Suprapubic skin (tissue), 4 donors: ENCODE results near the gene TBC1D22A. TPM values are rescaled to one million over a fixed set of nuclear protein-coding genes. Genes with fewer than 3 reads are reported as not detected.

Experiments used
- DNase-seq, 2 donors: peaks; one replicate each; pipeline ENCODE4 v3.0.0-alpha.2; 2019; ENCODE audit warnings: low spot score in 2 of 2
- H3K27ac ChIP-seq: fragments of 200-600 bp; sonication (generic); one replicate; pipeline ENCODE4 v1.5.1; 2019
- H3K27me3 ChIP-seq: fragments of 200-600 bp; sonication (generic); one replicate; pipeline ENCODE4 v1.5.1; 2019
- H3K36me3 ChIP-seq: fragments of 200-600 bp; sonication (generic); one replicate; pipeline ENCODE4 v1.5.1; 2019
- H3K4me1 ChIP-seq: fragments of 200-600 bp; sonication (generic); one replicate; pipeline ENCODE4 v1.5.1; 2019
- H3K4me3 ChIP-seq: fragments of 200-600 bp; sonication (generic); one replicate; pipeline ENCODE4 v1.5.1; 2019; ENCODE audit warnings: mild to moderate bottlenecking
- H3K9me3 ChIP-seq: fragments of 200-600 bp; sonication (generic); one replicate; pipeline ENCODE4 v1.5.1; 2019
- EP300 ChIP-seq: sonication (generic); formaldehyde crosslinking; IDR thresholded peaks from one replicate; pipeline ENCODE4 v1.6.1; 2017; ENCODE audit warnings: antibody characterized with exemption
- POLR2A ChIP-seq, 2 donors: fragments of 450-650 bp; IDR thresholded peaks; one replicate each; pipeline ENCODE4 v1.6.1; 2017; ENCODE audit warnings: antibody characterized with exemption in 2 of 2, mild to moderate bottlenecking in 2 of 2, moderate library complexity in 2 of 2
- POLR2AphosphoS5 ChIP-seq, 3 donors: sonication (generic); formaldehyde crosslinking; IDR thresholded peaks; one replicate each; pipeline ENCODE4 v1.6.1; 2017; ENCODE audit warnings: antibody characterized with exemption in 3 of 3
- WGBS: methylation state at CpG from one replicate; pipeline ENCODE4 v1.1.5; 2018; 5-methylcytosine and 5-hydroxymethylcytosine counted together
- total RNA-seq, 4 donors: library from RNA; depleted of rRNA; stranded (reverse); fragments of >200 nt; gene quantifications; one replicate each; pipeline ENCODE4 v1.1.0, GENCODE V29; 2016
- TF ChIP-seq, protein P1 (sequence below), 2 donors: fragments of 200-600 bp in 1 of 2; fragments of 450-650 bp in 1 of 2; sonication (generic) in 1 of 2; IDR thresholded peaks; one replicate each; pipeline ENCODE4 v1.5.1; 2016 to 2019; ENCODE audit warnings: antibody characterized with exemption in 2 of 2, mild to moderate bottlenecking in 1 of 2, moderate library complexity in 1 of 2

Gene TBC1D22A
- total RNA-seq, 4 donors from 2014 or later = 24.8 to 43.2 (median 35.4) TPM

DNA sequence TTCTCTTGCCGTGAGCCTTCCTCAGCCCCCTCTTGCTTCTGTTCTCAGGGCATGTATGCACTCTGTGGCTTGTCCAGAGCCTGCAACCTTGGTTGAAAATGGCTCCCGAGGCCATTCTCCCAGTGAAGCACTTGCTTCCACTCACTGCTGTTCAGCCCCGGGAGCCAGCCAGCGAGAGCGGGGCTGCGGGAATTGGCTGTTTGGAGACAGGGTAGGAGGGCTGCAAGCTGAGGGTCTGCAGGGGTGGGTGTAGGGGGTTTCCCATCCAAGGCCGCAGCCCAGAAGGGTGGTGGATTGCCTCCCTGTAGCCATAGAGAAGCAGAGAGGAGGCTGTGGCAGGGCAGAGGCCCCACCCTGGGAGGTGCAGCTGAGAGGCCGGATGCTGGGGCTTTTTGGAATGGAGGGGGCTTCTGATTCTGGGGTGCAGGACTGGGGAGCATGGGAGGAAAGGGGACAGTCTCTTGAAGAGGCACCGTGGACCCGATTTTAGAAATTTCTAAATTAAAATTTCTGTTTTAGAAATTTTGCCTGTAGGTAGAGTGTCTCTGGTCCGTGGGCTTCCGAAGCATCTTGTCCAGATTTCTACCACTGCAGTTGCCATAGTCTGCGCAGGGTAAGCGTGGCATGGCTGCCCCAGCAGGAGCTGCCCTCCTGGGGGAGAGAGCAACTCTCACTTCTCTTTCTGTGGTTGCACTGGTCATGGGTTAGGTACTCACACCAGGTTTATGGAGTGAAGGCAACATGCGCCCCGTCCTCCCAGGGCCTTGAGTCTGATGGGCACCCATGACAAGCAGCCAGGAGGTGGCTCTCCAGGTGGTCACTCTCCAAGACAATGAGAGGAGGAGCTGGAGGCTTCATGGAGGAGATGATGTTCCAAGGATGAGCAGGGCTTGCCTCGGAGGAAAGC, 100.2 kb downstream of the TBC1D22A start:
- H3K9me3 ChIP-seq = no peaks in the 10 kb centered on the region
- no peak for TF ChIP-seq POLR2AphosphoS5 (IDR thresholded peaks at IDR 0.05)
- TF ChIP-seq, protein P1, sequence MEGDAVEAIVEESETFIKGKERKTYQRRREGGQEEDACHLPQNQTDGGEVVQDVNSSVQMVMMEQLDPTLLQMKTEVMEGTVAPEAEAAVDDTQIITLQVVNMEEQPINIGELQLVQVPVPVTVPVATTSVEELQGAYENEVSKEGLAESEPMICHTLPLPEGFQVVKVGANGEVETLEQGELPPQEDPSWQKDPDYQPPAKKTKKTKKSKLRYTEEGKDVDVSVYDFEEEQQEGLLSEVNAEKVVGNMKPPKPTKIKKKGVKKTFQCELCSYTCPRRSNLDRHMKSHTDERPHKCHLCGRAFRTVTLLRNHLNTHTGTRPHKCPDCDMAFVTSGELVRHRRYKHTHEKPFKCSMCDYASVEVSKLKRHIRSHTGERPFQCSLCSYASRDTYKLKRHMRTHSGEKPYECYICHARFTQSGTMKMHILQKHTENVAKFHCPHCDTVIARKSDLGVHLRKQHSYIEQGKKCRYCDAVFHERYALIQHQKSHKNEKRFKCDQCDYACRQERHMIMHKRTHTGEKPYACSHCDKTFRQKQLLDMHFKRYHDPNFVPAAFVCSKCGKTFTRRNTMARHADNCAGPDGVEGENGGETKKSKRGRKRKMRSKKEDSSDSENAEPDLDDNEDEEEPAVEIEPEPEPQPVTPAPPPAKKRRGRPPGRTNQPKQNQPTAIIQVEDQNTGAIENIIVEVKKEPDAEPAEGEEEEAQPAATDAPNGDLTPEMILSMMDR (IDR thresholded peaks at IDR 0.05) = no peak
- TF ChIP-seq POLR2A (IDR thresholded peaks at IDR 0.05) = no peak
- TF ChIP-seq EP300 = no peak
- DNase-seq = no peak
- H3K27ac ChIP-seq = no peak overlapping the region
- no peaks in the 10 kb centered on the region for H3K27me3 ChIP-seq
- no peaks in the 10 kb centered on the region for H3K4me1 ChIP-seq
- 98% methylated on average over 16 of the region's 17 CpGs for WGBS
- H3K36me3 ChIP-seq = no peaks in the 10 kb centered on the region
- no peak overlapping the region for H3K4me3 ChIP-seq

DNA sequence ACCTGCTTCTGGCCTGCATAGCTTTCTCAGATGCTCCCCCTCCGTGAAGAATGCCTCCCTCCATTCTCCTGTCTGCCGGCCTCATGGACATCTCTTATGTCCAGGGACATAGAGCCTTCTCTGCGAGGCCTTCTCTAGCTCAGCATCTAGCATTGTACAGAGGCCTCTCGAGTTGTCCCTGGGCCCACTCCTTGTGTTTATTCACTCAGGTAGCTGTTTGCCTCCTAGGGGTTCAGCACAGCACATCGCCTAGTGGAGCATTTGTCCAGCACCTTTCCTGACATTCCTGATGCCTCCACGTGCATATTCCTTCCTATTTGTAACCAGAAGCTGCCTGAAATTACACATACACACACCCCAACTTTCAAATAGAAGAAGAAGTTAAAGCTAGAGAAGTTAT, 101.3 kb downstream of the TBC1D22A start:
- WGBS = 89% methylated on average over 6 of the region's 6 CpGs
- no peak overlapping the region for H3K27ac ChIP-seq
- no peaks in the 10 kb centered on the region for H3K27me3 ChIP-seq
- DNase-seq = no peak
- TF ChIP-seq POLR2AphosphoS5 (IDR thresholded peaks at IDR 0.05) = no peak
- TF ChIP-seq, protein P1 (IDR thresholded peaks at IDR 0.05) = no peak
- no peak for TF ChIP-seq EP300
- TF ChIP-seq POLR2A (IDR thresholded peaks at IDR 0.05) = no peak
- H3K4me3 ChIP-seq = no peak overlapping the region
- no peaks in the 10 kb centered on the region for H3K36me3 ChIP-seq
- H3K9me3 ChIP-seq = no peaks in the 10 kb centered on the region
- H3K4me1 ChIP-seq = no peaks in the 10 kb centered on the region

DNA sequence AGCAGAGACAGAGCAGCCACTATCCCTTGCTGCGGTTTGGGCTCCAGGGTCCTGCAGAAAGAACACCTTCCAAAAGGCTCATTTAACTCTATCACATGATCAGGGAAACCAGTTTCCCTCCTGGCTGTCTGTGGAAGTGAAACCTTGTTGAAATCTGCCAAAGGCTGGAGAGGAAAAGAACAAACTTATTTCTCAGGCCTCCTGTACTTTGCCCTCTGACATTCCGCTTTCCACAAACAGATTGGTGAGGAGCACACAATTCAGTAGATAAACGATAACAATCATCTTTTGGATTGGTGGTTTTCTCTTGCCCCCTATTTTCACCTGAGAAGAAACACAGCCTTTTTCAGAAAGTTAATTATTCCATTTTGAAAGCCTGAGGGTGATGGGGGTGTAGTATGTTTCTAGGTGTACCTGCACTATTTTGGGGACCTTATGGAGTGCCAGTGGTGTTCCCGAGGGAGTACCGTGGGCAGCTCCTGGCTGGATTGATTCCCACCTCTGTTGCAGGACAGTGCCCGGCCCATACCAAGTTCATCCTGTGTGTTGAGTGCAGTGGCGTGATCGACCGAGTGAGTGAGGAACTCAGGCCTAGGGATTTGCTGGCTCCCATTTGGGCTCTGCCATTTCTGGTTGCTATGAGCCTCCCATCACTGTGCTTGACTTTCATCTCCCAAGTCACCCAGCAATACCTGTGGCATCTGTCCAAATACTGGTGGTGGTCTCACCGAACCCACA, 102.0 kb downstream of the TBC1D22A start:
- H3K27me3 ChIP-seq = no peaks in the 10 kb centered on the region
- H3K9me3 ChIP-seq = no peaks in the 10 kb centered on the region
- 92% methylated on average over 10 of the region's 10 CpGs for WGBS
- no peak for DNase-seq
- H3K4me3 ChIP-seq = no peak overlapping the region
- no peaks in the 10 kb centered on the region for H3K36me3 ChIP-seq
- TF ChIP-seq EP300 (no peak), POLR2AphosphoS5 (IDR thresholded peaks at IDR 0.05) (no peak), POLR2A (IDR thresholded peaks at IDR 0.05) (no peak)
- TF ChIP-seq, protein P1 (IDR thresholded peaks at IDR 0.05) = no peak
- no peak overlapping the region for H3K27ac ChIP-seq
- H3K4me1 ChIP-seq = no peaks in the 10 kb centered on the region

DNA sequence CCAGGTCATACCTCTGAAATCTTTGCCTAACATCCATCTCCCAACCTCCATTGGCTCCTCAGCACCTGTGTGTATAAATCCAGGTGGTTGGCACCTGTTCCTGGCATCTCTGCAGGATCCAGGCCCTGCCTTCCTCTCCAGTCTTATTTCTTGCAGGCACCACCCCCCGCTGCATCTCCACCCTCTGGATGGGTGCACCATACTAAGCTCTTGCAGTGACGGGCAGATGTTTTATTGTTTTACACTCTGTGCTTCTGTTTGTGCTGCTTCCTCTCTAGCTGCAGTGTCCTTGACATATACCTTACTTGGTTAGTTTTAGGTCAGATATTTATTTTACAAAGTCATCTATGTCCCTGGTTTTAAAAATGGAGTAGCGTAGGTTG, 102.6 kb downstream of the TBC1D22A start:
- TF ChIP-seq POLR2AphosphoS5 (IDR thresholded peaks at IDR 0.05) = no peak
- TF ChIP-seq, protein P1 (IDR thresholded peaks at IDR 0.05) = no peak
- H3K4me3 ChIP-seq = no peak overlapping the region
- H3K36me3 ChIP-seq = no peaks in the 10 kb centered on the region
- no peak for DNase-seq
- no peaks in the 10 kb centered on the region for H3K27me3 ChIP-seq
- no peaks in the 10 kb centered on the region for H3K9me3 ChIP-seq
- WGBS = 95% methylated on average over 3 of the region's 3 CpGs
- no peak overlapping the region for H3K27ac ChIP-seq
- H3K4me1 ChIP-seq = no peaks in the 10 kb centered on the region

DNA sequence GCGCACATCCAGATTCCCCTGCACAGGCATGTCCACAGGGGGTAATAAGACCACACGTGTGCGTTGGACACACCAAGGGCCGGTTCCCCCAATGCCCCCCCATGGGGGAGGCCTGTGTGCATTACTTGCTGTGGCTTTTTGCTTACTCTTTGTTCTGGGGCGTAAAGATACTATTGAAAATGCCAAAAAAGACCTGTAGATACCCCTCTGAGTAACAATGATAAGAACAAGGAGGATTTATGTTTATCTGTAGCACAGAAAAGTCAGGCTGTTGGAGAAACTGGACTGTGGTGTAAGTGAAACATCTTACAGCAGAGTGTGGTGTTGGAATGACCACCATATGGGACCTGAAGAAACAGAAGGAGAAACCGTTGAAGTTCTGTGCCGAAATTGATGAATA, 103.2 kb downstream of the TBC1D22A start:
- no peak for DNase-seq
- H3K9me3 ChIP-seq = no peaks in the 10 kb centered on the region
- H3K27ac ChIP-seq = no peak overlapping the region
- WGBS = 94% methylated on average over 7 of the region's 7 CpGs
- no peaks in the 10 kb centered on the region for H3K36me3 ChIP-seq
- no peaks in the 10 kb centered on the region for H3K4me1 ChIP-seq
- TF ChIP-seq POLR2AphosphoS5 (IDR thresholded peaks at IDR 0.05) = no peak
- TF ChIP-seq EP300 = no peak
- TF ChIP-seq, protein P1 (IDR thresholded peaks at IDR 0.05) = no peak
- TF ChIP-seq POLR2A (IDR thresholded peaks at IDR 0.05) = no peak
- no peak overlapping the region for H3K4me3 ChIP-seq
- no peaks in the 10 kb centered on the region for H3K27me3 ChIP-seq
